NCI-H1694 treated with DMSO at 0.1 percent for 48 hours (cell line): Measurements from ENCODE around the gene AIRE.
"Not testable (repeated sequence)": the region's sequence is repeated elsewhere in the genome, so short reads cannot be mapped to it uniquely, and the experiment has no call there.

Source experiments
- DNase-seq: peaks from one replicate; lab custom pipeline; 2025; lab: John Stamatoyannopoulos, UW

The AIRE gene

GRCh38 chr21:44285138-44285992, at the start of gene AIRE:
Gene AIRE (plus strand): TSS chr21:44285876. CDS start chr21:44286007, 131 bp downstream.
- no peak for DNase-seq

- not testable (repeated sequence) for DNase-seq
Observed at GRCh38 chr21:44240353-44240752, 45.3 kb upstream of the AIRE start.

DNA sequence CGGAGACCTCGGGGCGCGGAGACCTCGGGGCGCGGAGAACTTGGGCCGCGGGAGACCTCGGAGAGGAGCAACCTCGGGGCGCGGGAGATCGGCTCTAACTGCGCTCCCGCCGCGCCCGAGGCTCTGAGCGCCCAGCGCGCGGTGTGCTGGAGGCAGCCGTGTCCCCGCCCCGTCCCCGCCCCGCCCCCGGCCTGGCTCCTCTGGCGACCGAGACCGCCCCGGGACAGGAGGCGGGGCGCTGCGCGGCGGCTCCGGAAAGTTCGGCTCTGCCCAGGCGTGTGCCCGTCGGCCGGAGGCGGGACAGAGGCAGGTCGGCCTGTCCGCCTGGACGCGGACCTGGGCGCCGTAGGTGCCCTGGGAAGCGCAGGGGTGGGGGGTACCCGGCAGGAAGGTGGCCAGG, 44.8 kb upstream of the AIRE start, which contains the start of gene ICOSLG:
ICOSLG (minus strand) TSS at position 102 of the 400 bp plus-strand sequence. CDS start 126 bp downstream, outside the sequence.
- DNase-seq, result not testable (repeated sequence)

- not testable (repeated sequence) for DNase-seq
Observed at GRCh38 chr21:44241281-44241680, 44.4 kb upstream of the AIRE start.

- DNase-seq, result not testable (repeated sequence)
Observed at GRCh38 chr21:44243980-44244379, 41.7 kb upstream of the AIRE start.

GRCh38 chr21:44247904-44248303, 37.8 kb upstream of the AIRE start:
- DNase-seq, result not testable (repeated sequence)

- DNase-seq, result not testable (repeated sequence)
Observed at GRCh38 chr21:44249204-44250037, 36.3 kb upstream of the AIRE start.

DNA sequence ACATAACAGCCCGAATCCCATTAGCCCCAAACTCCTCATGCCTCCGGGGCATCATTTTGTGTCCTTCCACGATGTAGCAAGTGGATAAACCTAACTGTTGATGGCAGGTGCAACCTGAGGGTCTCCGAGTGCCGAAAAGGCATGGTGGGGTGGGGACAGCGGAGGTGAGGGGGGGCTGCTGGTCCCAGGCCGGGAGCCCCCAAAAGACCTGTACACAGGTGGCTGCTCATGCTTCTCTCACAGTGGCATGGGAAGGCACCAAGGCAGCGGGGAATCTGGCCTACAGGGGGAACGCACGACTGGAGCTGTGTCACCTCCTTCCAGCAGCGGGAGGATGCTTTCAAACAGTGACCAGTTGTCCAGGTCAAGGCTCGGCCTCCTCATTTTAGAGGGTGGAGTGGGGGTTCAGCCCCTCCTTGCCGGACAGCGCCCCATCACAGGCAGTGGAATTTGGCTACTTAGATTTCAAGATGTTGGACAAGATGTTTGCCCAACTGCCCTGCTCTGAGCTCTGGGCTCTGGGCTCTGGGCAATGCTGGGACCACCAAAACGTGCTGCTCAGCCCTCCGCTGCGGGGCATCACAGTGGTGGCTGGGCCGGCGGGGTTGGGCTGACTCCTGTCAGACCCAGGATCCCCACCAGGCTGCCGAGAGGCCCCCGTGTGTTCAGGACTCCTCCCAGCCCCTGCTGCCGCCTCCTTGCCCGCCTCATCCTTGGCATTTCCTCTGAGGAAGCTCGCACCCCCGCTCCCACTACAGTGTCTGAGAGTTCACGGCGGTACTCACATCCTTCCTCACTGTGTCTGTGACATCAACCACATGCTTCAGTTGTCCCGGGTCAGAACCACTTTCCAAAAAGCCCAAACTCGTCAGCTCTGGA, 31.6 kb upstream of the AIRE start:
- DNase-seq, result no peak

DNA sequence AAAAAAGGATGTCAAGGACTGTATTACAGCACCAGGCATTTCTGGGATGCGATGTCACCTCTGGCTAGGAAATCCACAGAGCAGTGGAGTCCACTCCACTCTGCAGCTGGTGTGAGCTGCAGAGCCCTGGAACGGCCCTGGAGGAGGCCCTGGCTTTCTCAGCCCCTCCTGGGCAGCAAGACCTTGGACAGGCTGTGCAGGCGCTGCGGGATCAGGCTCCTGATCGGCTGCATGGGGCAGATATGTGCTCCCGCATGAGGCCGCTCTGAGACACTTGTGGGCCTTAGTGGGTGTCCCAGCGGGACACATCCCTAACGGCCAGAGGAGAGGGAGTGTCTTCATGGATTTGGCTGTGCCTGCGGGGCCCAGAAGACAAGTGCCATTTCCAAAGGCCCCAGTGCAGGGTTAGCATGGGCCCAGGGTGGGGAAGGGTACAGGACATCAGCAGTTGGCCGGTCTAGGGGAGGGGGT, 30.1 kb upstream of the AIRE start:
- DNase-seq, result no peak

GRCh38 chr21:44258056-44258725, 27.5 kb upstream of the AIRE start:
- DNase-seq, result no peak

DNA sequence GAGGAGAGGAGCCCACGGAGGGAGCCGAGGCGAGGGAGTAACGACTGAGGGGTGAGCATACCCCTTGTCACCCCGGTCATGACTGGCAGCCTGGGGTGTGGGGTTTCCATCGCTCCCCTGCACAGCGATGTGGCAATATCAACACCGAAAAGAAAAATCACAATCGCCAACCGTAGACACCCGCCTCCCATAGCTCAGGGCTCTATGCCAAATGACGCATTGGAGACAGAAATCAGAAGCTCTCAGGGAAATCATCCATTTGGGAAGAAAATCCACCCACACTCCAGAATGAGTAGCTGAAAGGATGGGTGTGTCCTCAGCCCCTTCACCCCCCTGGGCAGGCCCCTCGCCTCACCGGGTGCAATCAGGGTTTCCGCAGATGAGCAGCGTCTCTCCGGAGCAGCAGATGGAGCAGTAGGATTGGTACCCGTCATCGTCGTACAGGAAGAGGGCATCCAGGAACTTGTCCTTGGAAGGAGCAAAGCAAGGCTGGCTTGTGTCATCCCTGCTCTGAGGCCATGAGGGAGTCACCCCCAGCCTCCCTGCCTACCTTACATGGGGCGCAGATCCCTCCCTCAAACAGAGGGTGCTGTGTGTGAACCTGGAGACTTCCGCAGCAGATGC, 26.5 kb upstream of the AIRE start:
- DNase-seq, result no peak

- DNase-seq, result no peak
Observed at GRCh38 chr21:44260066-44260465, 25.6 kb upstream of the AIRE start.

GRCh38 chr21:44260791-44261631, 24.7 kb upstream of the AIRE start:
- no peak for DNase-seq

GRCh38 chr21:44261675-44262295, 23.9 kb upstream of the AIRE start, which contains the start of gene DNMT3L:
Gene DNMT3L (minus strand): TSS chr21:44261897. CDS start chr21:44261259, 638 bp downstream.
- no peak for DNase-seq

DNA sequence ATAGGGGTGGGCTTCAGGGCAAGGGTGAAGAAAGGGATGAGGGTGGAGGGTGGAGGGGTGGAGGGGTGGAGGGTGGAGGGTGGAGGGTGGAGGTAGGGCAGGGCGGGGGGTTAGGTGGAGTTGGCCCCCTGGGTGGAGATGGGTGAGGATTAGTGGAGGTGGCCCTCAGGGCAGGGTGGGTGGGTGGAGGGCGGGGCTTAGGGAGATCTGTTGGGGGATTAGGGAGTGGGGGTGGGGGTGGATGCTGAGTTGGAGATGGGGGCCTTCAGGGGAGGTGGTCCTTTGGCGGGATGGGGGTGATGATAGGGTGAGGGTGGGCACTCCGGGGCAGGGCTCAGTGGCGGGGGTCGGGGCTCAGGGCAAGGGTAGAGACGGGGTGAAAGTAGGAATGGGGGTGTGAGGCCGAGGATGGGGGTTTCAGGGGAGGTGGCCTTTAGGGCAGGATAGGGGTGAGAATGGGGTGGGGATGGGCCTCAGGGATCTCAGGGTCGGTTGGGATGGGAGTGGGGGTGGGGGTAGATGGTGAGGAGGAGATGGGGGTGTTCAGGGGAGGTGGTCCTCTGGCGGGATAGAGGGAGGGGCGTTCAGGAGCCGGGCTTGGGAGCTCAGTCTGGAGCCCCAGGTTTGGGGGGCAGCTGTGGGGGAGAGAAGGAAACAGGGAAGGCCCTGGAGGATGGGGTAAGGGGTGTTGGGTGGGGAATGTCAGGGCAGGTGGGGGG, 23.2 kb upstream of the AIRE start:
- DNase-seq, result no peak

DNA sequence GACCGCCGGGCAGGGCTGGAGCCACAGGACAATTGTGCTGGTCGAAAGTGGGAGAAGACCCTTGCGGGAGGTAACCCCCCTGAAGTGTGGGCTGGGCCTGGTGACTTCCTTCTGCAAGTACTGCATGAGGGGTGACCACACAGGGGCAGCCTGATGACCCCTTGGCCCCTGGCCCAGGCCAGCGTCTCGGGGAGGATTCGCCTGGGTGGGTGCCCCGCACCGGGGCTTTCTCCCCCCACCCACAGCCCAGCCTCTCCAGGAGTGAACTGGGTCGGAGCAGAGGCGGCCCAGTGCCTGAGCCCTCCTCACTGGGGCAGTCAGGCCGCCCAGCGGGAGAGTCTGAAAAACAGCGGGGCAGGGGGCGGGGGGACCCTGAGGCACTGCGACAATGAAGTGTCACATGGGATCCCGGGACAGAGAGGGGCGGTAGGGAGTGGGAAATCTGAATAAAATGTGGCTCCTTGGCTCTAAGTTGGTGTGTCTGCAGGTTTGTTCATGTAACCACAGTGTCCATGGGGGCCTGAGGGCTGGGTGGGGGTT, 22.4 kb upstream of the AIRE start:
- no peak for DNase-seq

GRCh38 chr21:44263768-44264167, 21.9 kb upstream of the AIRE start:
- no peak for DNase-seq

- no peak for DNase-seq
Observed at GRCh38 chr21:44265734-44266270, 19.9 kb upstream of the AIRE start.
